ENCODE measurements around the gene CBLB.
"Not testable (repeated sequence)": the region's sequence is repeated elsewhere in the genome, so short reads cannot be mapped to it uniquely, and the experiment has no call there.

The CBLB gene

DNA sequence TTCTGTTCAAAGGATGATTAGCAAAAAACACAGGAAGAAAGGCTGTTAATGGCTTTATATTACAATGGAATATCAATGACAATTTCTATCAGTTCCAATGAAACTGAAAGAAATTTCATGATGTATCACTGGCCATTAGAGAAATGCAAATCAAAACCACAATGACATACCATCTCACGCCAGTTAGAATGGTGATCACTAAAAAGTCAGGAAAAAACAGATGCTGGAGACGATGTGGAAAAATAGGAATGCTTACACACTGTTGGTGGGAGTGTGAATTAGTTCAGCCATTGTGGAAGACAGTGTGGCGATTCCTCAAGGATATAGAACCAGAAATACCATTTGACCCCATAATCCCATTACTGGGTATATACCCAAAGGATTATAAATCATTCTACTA lies 53.5 kb downstream of the CBLB start:
- not testable (repeated sequence) for DNase-seq

DNA sequence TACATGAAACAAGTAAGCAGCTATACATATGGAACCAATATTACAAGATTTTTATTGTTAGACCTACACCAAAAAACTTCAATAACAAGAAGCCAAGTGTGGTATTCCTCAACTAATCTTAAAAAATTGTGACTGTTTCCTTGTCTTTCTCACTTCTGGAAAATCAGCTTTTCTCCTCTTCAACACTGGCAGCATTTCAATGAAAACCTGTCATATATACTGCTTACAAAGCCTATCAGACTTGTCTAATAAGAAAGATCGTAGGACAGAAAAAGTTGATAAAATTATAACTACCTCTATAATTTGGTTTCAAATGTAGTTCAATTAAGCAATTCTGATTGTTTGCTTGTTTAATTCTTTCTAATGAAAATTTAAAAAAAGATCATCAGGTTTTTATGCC lies 55.1 kb downstream of the CBLB start:
- DNase-seq, result no peak

DNA sequence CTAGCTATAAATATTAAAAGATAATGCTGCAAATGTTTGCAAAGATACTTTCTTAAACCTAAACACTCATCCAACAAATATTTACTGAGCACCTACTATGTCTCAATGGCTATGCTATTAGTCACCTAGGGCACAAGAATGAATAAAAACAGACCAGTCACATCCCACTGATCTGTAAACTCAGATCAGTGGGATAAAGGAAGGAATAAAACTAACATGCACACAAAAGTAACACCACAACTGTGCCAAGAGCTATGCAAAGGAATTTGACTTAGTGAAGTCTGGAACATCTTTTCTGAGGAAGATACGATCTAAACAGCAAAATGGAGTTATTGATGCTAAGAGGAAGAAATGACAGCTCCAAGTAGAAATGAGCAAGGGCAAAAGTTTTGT lies 56.6 kb downstream of the CBLB start:
- no peak for DNase-seq

DNA sequence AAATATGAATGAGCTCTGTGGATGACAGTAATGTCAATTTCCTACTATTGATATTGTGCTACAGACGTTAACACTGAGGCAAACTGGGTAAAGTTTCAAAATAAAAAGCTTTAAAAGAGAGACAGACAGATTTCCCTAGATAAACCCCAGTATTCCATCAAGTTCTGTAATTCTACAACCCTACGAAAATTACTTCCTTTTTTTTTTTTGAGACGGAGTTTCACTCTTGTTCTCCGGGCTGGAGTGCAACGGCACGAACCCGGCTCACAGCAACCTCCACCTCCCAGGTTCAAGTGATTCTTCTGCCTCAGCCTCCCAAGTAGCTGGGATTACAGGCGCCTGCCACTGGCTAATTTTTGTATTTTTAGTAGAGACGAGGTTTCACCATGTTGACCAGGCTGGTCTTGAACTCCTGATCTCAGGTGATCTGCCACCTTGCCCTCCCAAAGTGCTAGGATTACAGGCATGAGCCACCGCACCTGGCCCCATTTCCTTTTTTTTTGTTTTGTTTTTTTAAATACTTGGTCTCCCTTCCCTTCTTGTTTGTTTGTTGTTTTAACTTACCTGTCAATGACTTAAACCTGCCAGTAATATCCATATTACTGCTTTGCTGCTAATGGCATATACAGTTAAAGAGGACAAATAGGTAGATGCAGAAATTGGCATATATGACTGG lies 57.2 kb downstream of the CBLB start:
- DNase-seq, result no peak

DNA sequence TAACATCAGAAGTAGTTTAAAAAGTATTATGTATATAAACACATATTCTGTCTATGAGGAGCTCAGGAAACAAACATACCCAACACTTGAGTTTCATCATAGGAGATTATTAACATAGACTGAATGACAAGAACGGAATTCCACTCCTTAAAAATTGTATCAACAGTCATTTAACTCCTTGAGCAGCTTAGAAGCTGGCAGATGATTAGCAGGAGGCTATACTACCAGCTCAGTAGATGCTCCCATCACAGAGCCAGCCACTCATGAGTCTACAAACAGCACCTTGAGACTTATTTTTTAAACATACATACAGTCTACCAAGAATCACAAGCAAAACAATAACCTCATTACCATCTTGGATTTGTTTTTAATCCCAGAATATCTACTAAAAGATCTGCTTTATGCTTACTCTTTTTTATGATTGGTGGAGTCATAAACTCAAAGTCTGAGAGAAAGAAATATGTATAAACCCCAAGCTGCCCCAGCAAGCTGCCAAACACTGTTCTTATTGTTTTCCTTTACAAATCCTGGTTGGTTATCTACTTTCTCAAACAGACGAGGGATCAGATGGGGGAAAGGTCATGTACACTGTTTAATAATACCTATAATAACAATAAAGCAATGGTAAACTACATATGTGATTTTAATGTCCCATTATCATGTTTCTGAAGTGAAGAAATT lies 59.5 kb downstream of the CBLB start:
- DNase-seq, result no peak

DNA sequence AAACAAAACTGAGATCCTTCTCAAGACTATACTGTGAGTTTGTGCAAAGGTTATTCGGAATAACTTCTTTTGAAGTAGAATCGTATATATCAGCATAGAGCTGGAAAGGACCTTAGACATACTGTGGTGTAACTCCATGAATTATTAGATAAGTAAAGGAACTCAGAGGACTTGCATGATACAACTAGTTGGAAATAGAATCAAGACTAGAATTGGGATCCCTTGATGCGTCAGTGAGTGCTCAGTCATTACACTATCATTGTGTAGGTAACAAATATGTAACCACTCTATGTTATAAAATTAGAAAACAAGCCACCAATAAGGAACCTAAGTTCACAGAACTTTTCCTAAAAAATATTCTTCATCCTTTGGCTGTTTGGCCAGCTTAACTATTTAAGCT lies 61.1 kb downstream of the CBLB start:
- DNase-seq, result no peak

DNA sequence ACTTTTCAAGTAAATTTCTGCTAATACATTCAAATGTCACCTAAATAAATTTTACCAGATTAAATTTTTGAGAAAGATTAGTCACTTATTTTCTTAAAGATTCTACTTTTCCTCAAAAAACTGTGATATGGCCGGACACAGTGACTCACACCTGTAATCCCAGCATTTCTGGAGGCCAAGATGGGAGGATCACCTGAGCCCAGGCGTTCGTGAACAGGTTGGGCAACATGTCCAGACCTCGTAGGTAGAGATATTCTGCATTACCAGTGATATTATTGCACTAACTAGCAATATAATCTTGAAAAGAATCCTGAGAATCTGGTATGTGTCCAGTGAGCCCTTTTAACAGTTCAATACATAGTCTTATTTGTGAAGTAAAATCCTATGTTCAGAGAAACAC lies 61.7 kb downstream of the CBLB start:
- no peak for DNase-seq

DNA sequence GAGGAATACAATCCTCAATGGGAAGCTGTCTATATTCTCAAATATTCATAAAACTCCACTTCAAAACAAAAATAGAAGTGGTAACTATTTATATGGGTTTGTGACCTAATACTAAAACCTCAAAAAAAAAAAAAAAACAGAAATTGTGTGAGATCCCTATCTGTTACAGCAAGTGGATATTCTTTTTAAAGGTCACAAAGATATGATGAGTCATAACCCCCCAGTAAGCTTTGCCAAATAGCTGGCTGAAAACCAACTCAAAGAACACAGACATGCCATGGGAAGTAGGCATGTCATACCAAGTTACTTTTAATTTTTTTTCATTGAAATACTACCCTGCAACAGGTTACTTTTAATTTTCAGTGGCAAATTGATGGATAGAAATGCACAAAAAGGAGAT lies 62.5 kb downstream of the CBLB start:
- DNase-seq, result no peak

DNA sequence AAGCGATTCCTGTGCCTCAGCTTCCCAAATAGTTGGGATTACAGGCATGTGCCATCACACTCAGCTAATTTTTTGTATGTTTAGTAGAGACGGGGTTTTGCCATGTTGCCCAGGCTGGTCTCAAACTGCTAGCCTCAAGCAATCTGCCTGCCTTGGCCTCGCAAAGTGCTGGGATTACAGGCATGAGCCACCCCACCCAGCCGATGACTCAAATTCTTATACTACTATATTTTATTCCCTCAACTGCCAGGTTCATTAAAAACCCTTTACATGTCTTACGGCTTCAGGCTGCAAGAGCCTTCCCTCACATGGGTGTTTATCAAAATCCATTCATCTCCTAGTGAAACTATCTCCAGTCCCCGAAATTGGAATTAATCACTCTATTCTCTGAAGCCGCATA lies 63.4 kb downstream of the CBLB start:
- no peak for DNase-seq

DNA sequence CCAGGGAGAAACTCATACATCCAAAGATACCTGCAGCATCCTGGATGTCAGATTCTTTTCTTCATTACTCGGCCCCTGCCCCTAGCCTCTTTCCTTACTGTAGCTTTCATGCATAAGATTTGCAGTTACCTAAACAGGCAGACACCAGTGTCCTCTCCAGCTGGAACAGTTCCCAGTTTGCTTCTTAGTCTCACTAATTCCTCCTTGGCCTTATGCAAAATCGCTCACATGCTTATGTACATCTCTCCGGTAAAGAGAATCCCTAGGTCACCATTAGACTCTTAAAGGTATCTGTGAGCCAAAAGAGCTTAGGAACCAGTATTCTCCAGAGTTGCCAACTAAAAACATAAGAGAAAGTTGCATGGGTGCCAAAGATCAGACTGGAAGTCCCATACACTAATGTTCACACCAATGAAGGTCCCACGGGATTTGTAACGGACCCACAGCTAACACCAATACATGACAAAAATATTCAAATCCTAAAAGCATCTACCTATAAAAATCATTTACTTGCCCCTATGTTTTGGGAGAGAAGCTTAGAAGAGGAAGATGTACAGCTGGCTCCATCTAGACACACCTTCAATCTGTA lies 66.6 kb downstream of the CBLB start:
- DNase-seq, result no peak

DNA sequence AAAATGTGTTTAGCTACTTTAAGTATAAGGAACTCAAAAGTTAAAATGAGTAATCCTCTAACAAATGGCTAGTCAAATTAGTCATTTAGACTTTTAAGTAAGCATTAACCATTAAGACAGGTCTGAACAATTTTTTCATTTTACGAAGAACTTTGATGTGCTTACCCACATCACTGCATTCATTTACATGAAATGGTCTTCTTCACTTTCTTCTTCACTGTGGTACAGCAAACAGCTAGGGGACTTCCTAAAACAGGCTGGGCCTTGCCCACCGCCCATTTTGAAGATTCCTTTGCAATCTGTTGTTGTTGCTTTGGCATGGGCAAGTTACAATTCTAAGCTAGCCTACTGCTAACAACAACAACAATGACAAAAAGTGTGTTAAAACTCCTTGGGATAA lies 67.4 kb downstream of the CBLB start:
- DNase-seq, result no peak

DNA sequence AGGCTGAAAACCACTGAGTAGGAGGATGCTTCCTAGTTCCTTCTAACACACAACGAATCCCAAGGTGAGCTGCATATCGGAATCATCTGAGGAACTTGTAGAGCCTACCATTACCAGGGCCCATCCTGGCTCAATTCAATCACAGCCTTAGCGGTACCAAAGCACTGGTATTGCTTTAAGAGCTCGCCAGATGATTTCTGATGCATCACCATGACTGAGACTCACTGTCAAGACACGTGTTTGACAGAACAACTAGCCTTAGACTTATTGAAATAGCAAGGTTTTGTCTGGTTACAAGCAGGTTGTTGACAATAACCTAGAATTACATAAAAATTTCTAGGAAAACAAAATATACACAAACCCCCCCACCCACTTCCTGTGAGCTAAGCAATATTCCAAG lies 68.5 kb downstream of the CBLB start:
- no peak for DNase-seq

DNA sequence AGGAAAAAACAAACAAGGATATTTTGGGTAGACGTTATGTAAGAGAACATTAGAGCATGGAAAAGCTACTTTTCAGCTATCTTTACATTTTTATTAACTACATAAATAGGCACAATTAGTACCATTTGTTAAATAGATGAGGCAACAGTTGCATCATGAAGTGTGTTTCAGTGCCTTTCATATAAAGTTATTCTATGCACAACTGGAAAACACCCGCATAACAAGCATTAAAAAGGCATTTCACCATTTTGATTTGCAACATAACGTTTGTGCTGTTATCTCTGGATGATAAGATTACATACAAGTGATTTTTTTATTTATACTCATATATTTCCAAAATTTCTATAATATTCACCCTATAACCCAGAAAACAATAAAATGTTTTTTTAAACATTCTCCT lies 69.5 kb downstream of the CBLB start:
- no peak for DNase-seq

DNA sequence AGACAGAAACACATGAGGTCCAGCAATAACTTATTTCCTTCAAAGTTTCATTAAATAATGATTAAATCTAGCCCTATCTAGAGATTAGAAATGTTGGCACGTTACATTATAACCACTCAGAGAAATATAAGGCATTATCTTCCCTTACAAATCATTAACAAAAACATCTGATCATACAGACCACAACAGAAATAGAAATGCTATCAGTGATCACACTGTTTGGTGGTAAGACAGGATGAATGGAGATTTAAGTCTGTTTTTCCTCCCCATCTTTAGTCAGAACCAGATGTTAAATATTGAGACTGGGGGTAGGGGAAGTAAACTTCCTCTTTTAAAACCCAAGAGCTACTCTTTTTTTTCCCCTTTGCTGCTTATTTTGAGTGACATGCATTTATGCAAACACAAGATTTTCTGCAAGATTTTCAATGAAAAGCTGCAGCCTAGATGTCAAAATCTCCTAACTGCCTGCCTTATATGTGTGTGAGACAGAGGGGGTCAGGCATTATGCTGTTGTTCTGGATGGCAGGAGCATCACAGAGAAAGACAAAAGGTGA lies 70.4 kb downstream of the CBLB start:
- DNase-seq, result peak; percentile 54

DNA sequence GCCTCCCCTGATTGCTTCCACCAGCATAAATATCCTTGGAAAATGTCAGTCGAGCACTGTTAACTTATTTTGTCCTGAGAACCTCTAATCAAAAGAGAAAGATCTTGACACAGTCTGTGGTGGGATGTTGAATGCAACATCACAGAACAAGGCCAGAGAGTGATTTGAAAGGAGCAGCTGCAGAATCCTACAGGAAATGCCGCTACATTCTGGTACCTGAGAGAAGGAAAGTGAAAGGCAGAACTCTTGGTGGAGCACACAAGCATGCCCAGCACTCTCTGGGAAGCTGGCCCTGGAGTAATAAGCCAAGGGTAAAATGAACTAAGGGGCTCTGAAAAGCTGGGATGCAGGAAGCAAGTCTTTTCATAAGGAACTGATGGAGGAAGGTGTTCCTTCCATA lies 75.8 kb downstream of the CBLB start:
- DNase-seq, result no peak

DNA sequence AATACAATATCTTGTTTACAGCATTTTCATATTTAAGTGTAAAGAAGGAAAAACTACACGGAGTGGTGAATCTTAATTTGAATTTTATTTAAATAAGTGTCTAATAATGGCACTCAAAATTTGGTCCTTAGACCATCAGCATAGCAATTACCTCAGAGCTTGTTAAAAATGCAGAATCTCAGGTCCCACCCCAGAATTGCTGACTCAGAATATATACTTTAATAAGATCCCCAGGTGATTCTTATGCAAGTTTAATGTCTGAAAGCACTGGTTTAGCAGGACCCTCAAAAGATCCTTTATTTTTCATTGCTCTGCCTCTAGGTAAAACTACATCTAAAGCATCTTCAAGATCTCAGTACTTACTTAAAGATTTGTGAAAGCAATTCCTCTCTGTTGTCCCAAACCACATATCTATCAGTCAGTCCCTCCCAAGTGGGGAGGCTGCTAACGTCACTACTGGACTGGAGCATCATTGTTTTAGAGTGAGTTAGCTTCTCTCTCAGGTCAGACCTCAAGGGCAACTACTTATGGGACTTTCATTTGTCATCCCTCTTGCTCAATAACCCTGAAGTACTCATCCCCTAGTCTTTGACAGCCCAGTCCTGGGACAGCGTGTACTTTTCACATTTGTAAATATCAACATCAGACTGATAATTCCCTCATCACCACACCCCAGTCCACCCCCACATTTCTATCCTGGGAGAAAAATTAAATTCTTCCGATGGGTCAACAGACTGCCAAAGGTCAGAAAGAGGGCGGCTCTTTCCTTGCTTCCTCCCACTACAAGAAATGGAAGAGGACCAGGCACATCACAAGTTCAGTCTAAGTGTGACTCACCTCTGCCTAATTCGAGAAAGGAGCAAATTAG lies 76.7 kb downstream of the CBLB start:
- DNase-seq, result no peak

DNA sequence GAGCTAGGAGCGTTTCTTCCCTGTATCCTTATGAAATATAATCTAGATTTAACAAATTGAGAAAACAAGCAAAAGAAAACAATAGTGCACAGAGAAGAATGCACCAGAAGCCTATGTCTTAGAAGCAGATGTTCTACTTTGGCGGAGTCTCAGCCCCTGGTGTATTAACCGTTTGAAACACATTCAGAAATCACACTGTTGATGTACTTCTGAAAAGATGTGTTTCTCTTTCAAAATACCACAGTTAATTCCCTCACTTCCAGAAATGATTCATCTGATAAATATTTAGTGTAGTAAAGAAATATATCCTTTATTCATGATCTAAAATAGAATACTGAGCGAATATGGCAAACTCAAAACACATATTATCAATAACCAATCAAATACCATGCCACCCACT lies 77.7 kb downstream of the CBLB start:
- no peak for DNase-seq

DNA sequence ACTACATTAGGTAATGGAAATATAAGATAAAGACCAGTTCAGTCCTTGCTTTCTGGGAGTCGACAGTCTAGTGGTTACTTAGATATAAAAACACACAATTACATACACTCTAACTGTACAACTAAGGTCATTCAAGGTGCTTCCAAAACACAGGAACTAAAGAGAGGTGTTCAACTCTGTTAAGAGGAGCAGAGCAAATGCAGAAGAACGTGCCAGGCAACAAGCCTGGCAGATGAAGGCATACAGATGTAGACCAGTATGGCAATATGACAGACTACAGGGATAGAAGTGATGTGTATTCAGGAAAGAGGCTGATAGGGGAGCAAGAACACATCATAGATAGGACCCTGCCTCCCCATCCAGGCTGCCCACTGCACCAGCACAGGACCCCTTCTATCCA lies 78.3 kb downstream of the CBLB start:
- DNase-seq, result no peak

DNA sequence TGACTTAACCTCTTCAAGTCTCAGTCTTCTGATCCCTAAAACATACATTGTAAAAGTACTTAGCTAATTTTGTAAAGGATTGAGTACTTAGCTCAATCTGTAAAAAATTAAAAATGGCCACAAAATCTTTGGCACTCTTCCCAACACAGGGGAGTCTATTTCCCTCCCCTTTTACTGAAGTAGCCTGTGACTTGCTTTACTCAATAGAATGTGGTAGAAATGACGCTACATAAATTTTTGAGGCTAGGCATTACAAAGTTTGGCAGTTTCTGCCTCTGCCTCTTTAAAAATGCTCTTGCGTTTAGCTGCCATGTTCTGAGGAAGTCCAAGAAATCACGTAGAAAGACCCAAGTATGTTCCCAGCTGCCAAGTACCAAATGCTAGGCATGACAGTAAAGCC lies 80.2 kb downstream of the CBLB start:
- no peak for DNase-seq

DNA sequence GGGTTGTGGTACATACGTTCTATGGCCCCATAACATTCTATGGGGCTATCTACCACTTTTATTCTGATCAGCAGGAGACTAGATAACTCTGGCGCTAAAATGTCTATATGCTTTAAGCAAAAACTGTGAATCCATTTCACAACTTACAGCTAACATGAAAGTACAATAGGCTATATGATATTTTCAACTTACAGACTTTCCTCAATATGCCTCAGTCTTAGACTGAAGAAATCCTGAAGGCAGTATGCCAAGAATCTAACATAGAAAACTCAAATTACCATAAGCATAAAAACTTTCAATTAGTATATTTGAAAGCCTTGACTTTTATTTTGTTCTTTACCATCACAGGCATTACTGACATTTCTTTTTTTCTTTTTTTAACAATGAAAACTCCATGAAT lies 81.4 kb downstream of the CBLB start:
- DNase-seq, result no peak

DNA sequence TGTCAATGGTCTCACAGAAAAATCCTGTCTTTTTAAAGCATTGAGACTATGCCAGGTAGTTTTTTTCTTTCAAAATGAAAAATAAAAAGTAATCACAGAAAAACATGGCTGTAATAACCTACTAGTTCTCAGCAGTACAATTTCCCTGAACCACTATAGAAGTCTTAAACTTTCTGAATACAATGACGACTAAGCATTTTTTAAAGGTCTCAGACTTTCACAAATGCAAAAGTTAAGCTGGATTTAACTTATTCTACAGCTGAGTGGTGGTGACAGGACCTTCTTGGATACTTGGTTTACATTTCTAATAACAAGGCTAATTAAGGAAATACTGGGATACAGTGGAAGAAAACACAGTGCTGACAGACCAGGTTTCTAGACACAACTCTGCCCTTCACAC lies 81.8 kb downstream of the CBLB start:
- no peak for DNase-seq

DNA sequence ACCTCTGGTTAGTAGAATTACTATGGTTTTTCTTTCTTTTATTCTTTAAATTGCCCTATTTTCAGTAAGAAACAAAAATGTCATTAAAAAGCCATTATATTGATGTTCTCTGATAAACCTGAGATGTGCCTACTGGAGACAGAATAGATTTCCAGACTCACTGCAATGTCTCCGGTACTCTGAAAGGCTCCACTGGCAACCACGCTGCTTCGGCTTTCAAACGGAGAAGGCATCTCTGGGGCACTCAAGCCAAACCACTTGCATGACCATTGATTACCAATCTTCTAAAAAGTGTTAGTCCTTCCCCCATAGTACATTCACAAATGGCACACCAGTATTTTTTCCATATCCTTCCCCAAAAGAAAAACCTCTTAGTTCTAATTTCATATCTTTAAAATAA lies 82.6 kb downstream of the CBLB start:
- DNase-seq, result no peak

DNA sequence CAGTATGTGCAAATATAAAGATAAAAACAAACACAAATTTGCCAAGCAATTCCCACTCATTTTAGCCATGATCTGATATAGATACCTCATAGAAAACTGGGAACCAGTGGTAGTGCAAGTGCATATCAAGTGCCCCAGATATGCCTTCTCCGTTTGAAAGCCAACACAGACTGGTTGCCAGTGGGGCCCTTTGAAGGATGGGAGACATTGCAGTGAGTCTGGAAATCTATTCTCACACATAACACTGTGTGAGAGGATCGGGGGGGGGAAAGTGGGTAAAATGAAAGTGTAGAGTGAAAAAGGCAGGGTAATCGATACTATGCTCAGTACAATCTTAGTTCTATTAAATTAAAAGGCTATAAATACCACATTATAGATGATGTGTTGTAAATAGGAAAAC lies 83.0 kb downstream of the CBLB start:
- no peak for DNase-seq

All from retina (tissue), 1 donor.